ENCODE results near the gene SFI1. TPM values are rescaled to one million over a fixed set of nuclear protein-coding genes. Genes with fewer than 3 reads are reported as not detected.
A peak's percentile ranks its signal among the peaks of the same experiment; 100 is the strongest.

Gene SFI1
- total RNA-seq, 1 experiment from 2014 or later, result 53.1 TPM

DNA sequence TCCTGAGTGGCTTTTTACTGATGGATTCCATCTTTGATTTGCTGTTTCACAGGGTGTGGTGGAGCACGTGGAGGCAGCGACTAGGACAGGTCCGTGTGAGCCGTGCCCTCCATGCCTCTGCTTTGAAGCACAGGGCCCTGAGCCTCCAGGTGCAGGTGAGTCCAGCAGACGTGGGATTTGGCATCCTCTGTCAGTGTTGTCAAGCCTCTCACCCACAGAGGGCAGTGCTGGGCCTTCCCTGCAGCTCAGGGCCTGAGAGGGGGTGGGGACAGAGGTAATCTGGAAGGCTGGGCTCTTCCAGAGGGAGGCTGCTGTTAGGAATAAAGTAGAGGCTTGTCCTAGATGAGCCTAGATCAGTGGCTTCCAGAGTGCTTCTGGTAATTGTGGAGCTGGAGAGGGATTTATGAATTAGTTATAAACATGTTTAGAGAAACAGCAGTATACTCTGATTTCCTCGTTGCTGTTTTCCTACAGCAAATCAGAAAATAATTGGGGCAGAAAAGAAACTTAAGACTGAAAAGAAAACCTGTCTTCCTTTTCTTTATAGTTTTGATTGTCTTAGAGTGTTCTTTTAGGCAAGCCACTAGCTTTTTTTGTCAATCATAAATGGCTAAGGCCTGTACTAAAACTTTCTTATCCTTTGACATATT, 65.0 kb downstream of the SFI1 start:
- no TSS peak for BruUV-seq (replicated peaks)
- ChIA-PET POLR2A (no interaction called here), CTCF (interaction anchor here (0.6 to 1.3 kb wide), 9 partner anchors 9 to 416 kb away, joined by 3 to 9 read pairs (median 3); no protein-coding TSS in a partner anchor), RAD21 (ENCODE audit: low non-redundant PET in 1 of 2, low total read pairs in 2 of 2, uncharacterized antibody in 2 of 2, unreplicated experiment in 2 of 2) (interaction anchor here in 1 of 2 experiments (0.5 kb wide), 1 partner anchor 113 kb away, joined by 3 read pairs; no protein-coding TSS in a partner anchor)
- H3K4me3 ChIP-seq (replicated peaks in 1 of 2; ENCODE audit: low read depth in 1 of 2, low read length in 2 of 2), result no peak overlapping the region
- H3K9me3 ChIP-seq (ENCODE audit: control insufficient read depth in 1 of 2, insufficient read depth in 1 of 2, low read depth in 1 of 2, low read length in 2 of 2), result no peaks in the 10 kb centered on the region
- ATAC-seq, result peak; percentile 100
- H3K9me2 ChIP-seq (ENCODE audit: insufficient read depth), result no peaks in the 10 kb centered on the region
- no peaks in the 10 kb centered on the region for H3K27me3 ChIP-seq (ENCODE audit: insufficient read depth, low read length)
- DNase-seq (ENCODE audit: low read depth, low spot score), result peak; percentile 68
- H2AFZ ChIP-seq (ENCODE audit: low read depth, low read length, poor library complexity, severe bottlenecking), result no peak overlapping the region
- H3K36me3 ChIP-seq (ENCODE audit: control insufficient read depth in 1 of 2, insufficient read depth in 2 of 2, low read length in 2 of 2), result no peaks in the 10 kb centered on the region; a peak in 2 of 4 replicates
- no peaks in the 10 kb centered on the region for H3K79me2 ChIP-seq (ENCODE audit: insufficient read depth, low read length)
- H3K4me2 ChIP-seq (ENCODE audit: low read length), result peak overlapping the region; percentile 24; the same call in 1 of the 2 replicates
- peaks cover 3 to 10% of the 10 kb centered on the region in 2 experiments; a peak in 3 of 4 replicates for H3K4me1 ChIP-seq (ENCODE audit: control insufficient read depth in 1 of 2, insufficient read depth in 2 of 2, low read length in 2 of 2)
- H3K27ac ChIP-seq (ENCODE audit: low read depth, low read length), result no peak overlapping the region
- no peak overlapping the region for H3K9ac ChIP-seq (ENCODE audit: low read length)
- no peaks in the 10 kb centered on the region for H4K20me1 ChIP-seq (ENCODE audit: insufficient read depth)
- TF ChIP-seq MAX (IDR thresholded peaks at IDR 0.05) (peak; percentile 25; the same call in 1 of the 2 replicates), CTCF (IDR thresholded peaks at IDR 0.05 in 2 of 3, conservative IDR thresholded peaks at IDR 0.05 in 1 of 3; ENCODE audit: borderline replicate concordance in 1 of 3, insufficient read depth in 1 of 3, low read depth in 2 of 3, low read length in 2 of 3) (peak; percentile 72 to 94 (median 79)), ZNF274 (IDR thresholded peaks at IDR 0.05; ENCODE audit: low read depth, low read length) (no peak), RAD21 (IDR thresholded peaks at IDR 0.05; ENCODE audit: low read depth) (peak; percentile 78), EGR1 (IDR thresholded peaks at IDR 0.05; ENCODE audit: low read depth) (no peak)
- intact Hi-C loops (cut with micrococcal nuclease), result loop anchor here (1.0 kb wide), 2 partner anchors 72 to 409 kb away; no protein-coding TSS in a partner anchor

Measured in HCT116 (cell line).